IMR-90 (cell line): ENCODE results near the gene LRRC10. TPM values are rescaled to one million over a fixed set of nuclear protein-coding genes. Genes with fewer than 3 reads are reported as not detected.

Experiments
- ATAC-seq: fragments of 200-7000 bp; cut with Tn5 transposase; 2 replicates; pipeline ENCODE4 v1.9.1; 2020; ENCODE audit warnings: low read depth, mild to moderate bottlenecking, moderate library complexity
- BruUV-seq: library from RNA; stranded (reverse); fragments of 400-500 nt; replicated peaks from 2 replicates; lab custom pipeline; 2021; lab: Mats Ljungman, UMichigan
- CTCF ChIA-PET: fragments of 300-600 bp; formaldehyde crosslinking; extraction: SDS; loops from one replicate; lab custom pipeline; 2021; ENCODE audit warnings: antibody characterized with exemption; lab: Yijun Ruan, JAX
- POLR2A ChIA-PET: fragments of 300-600 bp; sonication (Branson Sonifier 250); formaldehyde crosslinking; loops from one replicate; lab custom pipeline; 2022; ENCODE audit warnings: antibody characterized with exemption; ENCODE audit not compliant: unreplicated experiment; lab: Charles Lee
- DNase-seq: peaks from one replicate; pipeline ENCODE4 v3.0.0; 2013
- H2AFZ ChIP-seq: replicated peaks from 2 replicates; pipeline ENCODE3; 2013; ENCODE audit warnings: low read length, mild to moderate bottlenecking; ENCODE audit not compliant: poor library complexity
- H2AK5ac ChIP-seq: 2 replicates; pipeline ENCODE4 v1.6.1; 2013; ENCODE audit warnings: low read depth, low read length, inconsistent platforms
- H2AK9ac ChIP-seq: replicated peaks from 2 replicates; pipeline ENCODE3; 2013; ENCODE audit warnings: mild to moderate bottlenecking, low read depth, low read length, moderate library complexity; ENCODE audit not compliant: poor library complexity
- H2BK120ac ChIP-seq: 2 replicates; pipeline ENCODE4 v1.6.1; 2013; ENCODE audit warnings: low read depth, low read length, inconsistent platforms
- H2BK15ac ChIP-seq: 3 replicates; pipeline ENCODE4 v1.6.1; 2013; ENCODE audit warnings: low read depth, low read length, inconsistent platforms
- H2BK20ac ChIP-seq: 2 replicates; pipeline ENCODE4 v1.6.1; 2013; ENCODE audit warnings: low read depth, mild to moderate bottlenecking, inconsistent platforms, low read length, moderate library complexity
- H2BK5ac ChIP-seq: 2 replicates; pipeline ENCODE4 v1.6.1; 2013; ENCODE audit warnings: mild to moderate bottlenecking, low read depth, low read length, inconsistent platforms; ENCODE audit not compliant: poor library complexity, severe bottlenecking
- H3K14ac ChIP-seq: replicated peaks from 2 replicates; pipeline ENCODE4 v1.6.1; 2013; ENCODE audit warnings: low read depth, low read length, inconsistent platforms
- H3K18ac ChIP-seq: 2 replicates; pipeline ENCODE4 v1.6.1; 2013; ENCODE audit warnings: low read depth, low read length, control low read depth
- H3K23ac ChIP-seq: 2 replicates; pipeline ENCODE4 v1.6.1; 2013; ENCODE audit warnings: low read depth, low read length, inconsistent platforms
- H3K27ac ChIP-seq: 2 replicates; pipeline ENCODE4 v1.5.1; 2013; ENCODE audit warnings: mild to moderate bottlenecking, control low read depth, low read length; ENCODE audit not compliant: insufficient read depth
- H3K27me3 ChIP-seq: 2 replicates; pipeline ENCODE4 v1.6.1; 2013; ENCODE audit warnings: low read length; ENCODE audit not compliant: control insufficient read depth, insufficient read depth
- H3K36me3 ChIP-seq: 2 replicates; pipeline ENCODE4 v1.6.1; 2013; ENCODE audit warnings: low read length, mixed read lengths; ENCODE audit not compliant: control insufficient read depth, insufficient read depth
- H3K4ac ChIP-seq: 2 replicates; pipeline ENCODE4 v1.6.1; 2013; ENCODE audit warnings: low read depth, low read length, inconsistent platforms
- H3K4me1 ChIP-seq: 2 replicates; pipeline ENCODE4 v1.6.1; 2013; ENCODE audit warnings: low read length, mixed read lengths; ENCODE audit not compliant: control insufficient read depth, insufficient read depth
- H3K4me2 ChIP-seq: 2 replicates; pipeline ENCODE4 v1.6.1; 2013; ENCODE audit warnings: low read depth, mild to moderate bottlenecking, control low read depth, low read length, moderate library complexity
- H3K4me3 ChIP-seq: 2 replicates; pipeline ENCODE4 v1.5.1; 2013; ENCODE audit warnings: low read depth, mild to moderate bottlenecking, control low read depth, low read length, moderate library complexity; ENCODE audit not compliant: insufficient read depth
- H3K56ac ChIP-seq: 2 replicates; pipeline ENCODE4 v1.6.1; 2013; ENCODE audit warnings: low read length, inconsistent platforms; ENCODE audit not compliant: insufficient read depth; ENCODE audit errors: extremely low read depth
- H3K79me1 ChIP-seq, 2 experiments: 2 replicates each; pipeline ENCODE4 v1.6.1; 2013; ENCODE audit warnings: low read length in 2 of 2, inconsistent platforms in 1 of 2, low read depth in 1 of 2
- H3K9ac ChIP-seq: 2 replicates; pipeline ENCODE4 v1.6.1; 2013; ENCODE audit warnings: low read depth, low read length, control low read depth
- H3K9me1 ChIP-seq: 2 replicates; pipeline ENCODE4 v1.6.1; 2013; ENCODE audit warnings: low read length, inconsistent platforms; ENCODE audit not compliant: insufficient read depth
- H3K9me3 ChIP-seq: 2 replicates; pipeline ENCODE4 v1.6.1; 2013; ENCODE audit warnings: low read length; ENCODE audit not compliant: control insufficient read depth, insufficient read depth
- H4K20me1 ChIP-seq: 2 replicates; pipeline ENCODE4 v1.6.1; 2013; ENCODE audit warnings: low read length, inconsistent platforms; ENCODE audit not compliant: insufficient read depth
- H4K5ac ChIP-seq: 2 replicates; pipeline ENCODE4 v1.6.1; 2013; ENCODE audit warnings: mild to moderate bottlenecking, low read depth, low read length, control low read depth
- H4K8ac ChIP-seq, 2 experiments: 2 replicates each; pipeline ENCODE4 v1.6.1; 2013; ENCODE audit warnings: low read depth in 2 of 2, low read length in 2 of 2, control low read depth in 1 of 2, inconsistent platforms in 1 of 2
- H4K91ac ChIP-seq: 2 replicates; pipeline ENCODE4 v1.6.1; 2013; ENCODE audit warnings: low read depth, low read length, inconsistent platforms; ENCODE audit not compliant: insufficient read depth
- CEBPB ChIP-seq: IDR thresholded peaks from 2 replicates; pipeline ENCODE4 v1.6.1; 2012; ENCODE audit warnings: low read depth, low read length, improper control_type of control experiment
- NFE2L2 ChIP-seq: fragments of 150-350 bp; IDR thresholded peaks from 2 replicates; pipeline ENCODE4 v1.6.1; 2016; ENCODE audit warnings: low read depth, mild to moderate bottlenecking, low read length
- POLR2A ChIP-seq: IDR thresholded peaks from 2 replicates; pipeline ENCODE4 v1.6.1; 2012; ENCODE audit warnings: mild to moderate bottlenecking, low read depth, low read length
- RCOR1 ChIP-seq: IDR thresholded peaks from 2 replicates; pipeline ENCODE4 v1.6.1; 2012; ENCODE audit warnings: mild to moderate bottlenecking, low read length, improper control_type of control experiment; ENCODE audit not compliant: insufficient replicate concordance
- RFX5 ChIP-seq: IDR thresholded peaks from 2 replicates; pipeline ENCODE4 v1.8.0; 2012; ENCODE audit warnings: low read depth, mild to moderate bottlenecking, low read length, moderate library complexity
- SMC3 ChIP-seq: fragments of 150-350 bp; IDR thresholded peaks from 2 replicates; pipeline ENCODE4 v1.6.1; 2016; ENCODE audit warnings: low read depth, mild to moderate bottlenecking, antibody characterized with exemption, low read length, moderate library complexity
- WGBS, 2 experiments: methylation state at CpG; one replicate each; pipeline versions ENCODE4 v1.1.5 to v1.1.7; 2013; ENCODE audit warnings: missing lambda C conversion rate in 2 of 2; ENCODE audit not compliant: insufficient read length in 1 of 2; ENCODE audit errors: extremely low coverage in 2 of 2; 5-methylcytosine and 5-hydroxymethylcytosine counted together
- dilution Hi-C: fragments of 300-500 bp; cut with HindIII; formaldehyde crosslinking; loops from one replicate; pipeline ENCODE4 v1.14.3; 2018; ENCODE audit warnings: low sequenced_read_pairs; ENCODE audit not compliant: unreplicated experiment
- in situ Hi-C: fragments of 300-500 bp; cut with MboI; formaldehyde crosslinking; loops from 3 replicates; pipeline ENCODE4 v1.14.3; 2019; ENCODE audit warnings: low sequenced_read_pairs, inconsistent platforms, mixed read lengths
- intact Hi-C: fragments of 100-400 bp; cut with micrococcal nuclease; formaldehyde crosslinking; loops from 2 replicates; pipeline ENCODE4 v1.10.0; 2022
- polyA plus RNA-seq, 3 experiments: library from polyadenylated mRNA; depleted of rRNA; stranded (reverse); fragments of >200 nt; gene quantifications; 2 replicates each; pipeline ENCODE4 v1.2.3, GENCODE V29; 2012; ENCODE audit warnings: low replicate concordance in 1 of 3
- total RNA-seq: library from RNA; depleted of rRNA; stranded (reverse); fragments of >200 nt; gene quantifications from 2 replicates; pipeline ENCODE4 v1.2.3, GENCODE V29; 2012
- TF ChIP-seq, protein P1 (sequence below): conservative IDR thresholded peaks from 2 replicates; pipeline ENCODE4 v1.5.1; 2012; ENCODE audit warnings: mild to moderate bottlenecking, low read depth, low read length, improper control_type of control experiment
- TF ChIP-seq, protein P2 (sequence below): fragments of 150-350 bp; IDR thresholded peaks from 2 replicates; pipeline ENCODE4 v1.6.1; 2017; ENCODE audit warnings: mild to moderate bottlenecking, antibody characterized with exemption, low read length, low read depth

LRRC10 gene
- total and polyA plus RNA-seq, 2 of the 4 experiments (the other 2 are of a cell fraction): not detected

DNA sequence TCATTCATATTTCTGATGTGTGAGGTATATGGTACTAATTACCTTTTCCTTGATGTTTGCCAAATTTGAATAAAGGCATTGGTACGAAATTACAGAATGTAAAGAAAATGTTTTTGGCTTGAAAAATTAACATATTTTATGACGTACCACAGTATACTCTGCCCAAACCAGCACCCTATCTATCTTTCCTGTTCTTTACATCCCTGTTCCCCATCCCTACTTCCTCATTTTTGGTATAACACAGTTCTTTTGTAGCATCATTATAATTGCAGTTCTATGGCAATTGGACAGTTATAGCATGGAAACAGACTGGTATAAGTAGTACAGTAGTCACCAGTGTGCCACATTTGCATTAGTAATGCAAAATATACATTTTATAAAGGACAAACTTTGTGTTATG lies 32.4 kb downstream of the LRRC10 start:
- intact Hi-C loops (loop anchor here (10.0 kb wide), 1 partner anchor 423 kb away; no protein-coding TSS in a partner anchor), dilution Hi-C loops (no loop called here), in situ Hi-C loops (loop anchor here (10.0 to 25.0 kb wide), 2 partner anchors 103 to 741 kb away; partner anchors contain the start of gene FRS2)
- Histone ChIP-seq H3K23ac (no peak overlapping the region), H3K18ac (no peak overlapping the region), H3K9ac (no peak overlapping the region), H3K4me2 (no peak overlapping the region), H3K4me3 (no peak overlapping the region), H3K4ac (no peak overlapping the region), H2BK15ac (no peak overlapping the region), H2BK120ac (no peak overlapping the region), H4K20me1 (peaks cover 3% of the 10 kb centered on the region; the same call in 1 of the 2 replicates), H2AK9ac (no peak overlapping the region), H3K14ac (no peak overlapping the region), H3K27ac (no peak overlapping the region), H3K27me3 (no peaks in the 10 kb centered on the region), H3K4me1 (peaks cover 2% of the 10 kb centered on the region; the same call in 1 of the 2 replicates), H2BK20ac (no peak overlapping the region), H4K8ac (no peak overlapping the region), H3K56ac (no peak overlapping the region), H4K91ac (no peak overlapping the region), H2AFZ (no peak overlapping the region), H3K79me1 (peaks cover 8 to 11% of the 10 kb centered on the region in 2 experiments), H3K36me3 (peaks cover 21% of the 10 kb centered on the region), H3K9me3 (no peaks in the 10 kb centered on the region), H4K5ac (no peak overlapping the region), H2BK5ac (no peak overlapping the region), H3K9me1 (peaks cover 5% of the 10 kb centered on the region; the same call in 1 of the 2 replicates), H2AK5ac (no peak overlapping the region)
- no peak for DNase-seq
- no TSS peak for BruUV-seq
- CTCF ChIA-PET: interaction anchor here (1.2 to 2.4 kb wide), 2 partner anchors 8 to 61 kb away, joined by 4 to 8 read pairs; no protein-coding TSS in a partner anchor
- POLR2A ChIA-PET: no interaction called here
- TF ChIP-seq POLR2A (no peak), SMC3 (no peak), CEBPB (no peak), RFX5 (no peak), RCOR1 (no peak), NFE2L2 (no peak)
- TF ChIP-seq, protein P1, sequence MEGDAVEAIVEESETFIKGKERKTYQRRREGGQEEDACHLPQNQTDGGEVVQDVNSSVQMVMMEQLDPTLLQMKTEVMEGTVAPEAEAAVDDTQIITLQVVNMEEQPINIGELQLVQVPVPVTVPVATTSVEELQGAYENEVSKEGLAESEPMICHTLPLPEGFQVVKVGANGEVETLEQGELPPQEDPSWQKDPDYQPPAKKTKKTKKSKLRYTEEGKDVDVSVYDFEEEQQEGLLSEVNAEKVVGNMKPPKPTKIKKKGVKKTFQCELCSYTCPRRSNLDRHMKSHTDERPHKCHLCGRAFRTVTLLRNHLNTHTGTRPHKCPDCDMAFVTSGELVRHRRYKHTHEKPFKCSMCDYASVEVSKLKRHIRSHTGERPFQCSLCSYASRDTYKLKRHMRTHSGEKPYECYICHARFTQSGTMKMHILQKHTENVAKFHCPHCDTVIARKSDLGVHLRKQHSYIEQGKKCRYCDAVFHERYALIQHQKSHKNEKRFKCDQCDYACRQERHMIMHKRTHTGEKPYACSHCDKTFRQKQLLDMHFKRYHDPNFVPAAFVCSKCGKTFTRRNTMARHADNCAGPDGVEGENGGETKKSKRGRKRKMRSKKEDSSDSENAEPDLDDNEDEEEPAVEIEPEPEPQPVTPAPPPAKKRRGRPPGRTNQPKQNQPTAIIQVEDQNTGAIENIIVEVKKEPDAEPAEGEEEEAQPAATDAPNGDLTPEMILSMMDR: no peak
- TF ChIP-seq, protein P2, sequence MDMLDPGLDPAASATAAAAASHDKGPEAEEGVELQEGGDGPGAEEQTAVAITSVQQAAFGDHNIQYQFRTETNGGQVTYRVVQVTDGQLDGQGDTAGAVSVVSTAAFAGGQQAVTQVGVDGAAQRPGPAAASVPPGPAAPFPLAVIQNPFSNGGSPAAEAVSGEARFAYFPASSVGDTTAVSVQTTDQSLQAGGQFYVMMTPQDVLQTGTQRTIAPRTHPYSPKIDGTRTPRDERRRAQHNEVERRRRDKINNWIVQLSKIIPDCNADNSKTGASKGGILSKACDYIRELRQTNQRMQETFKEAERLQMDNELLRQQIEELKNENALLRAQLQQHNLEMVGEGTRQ: no peak
- no CpG with 5 or more reads among the region's 2 CpGs for WGBS, 2 experiments
- ATAC-seq: no peak
